ENCODE data around the gene P4HB.

GRCh38 chr17:81821603-81822311 is 38.6 kb downstream of the P4HB start:
- TF ChIP-seq POLR2A (IDR thresholded peaks at IDR 0.05) = peak; percentile 7
- peak; percentile 26 to 92 (median 86) for TF ChIP-seq CTCF (IDR thresholded peaks at IDR 0.05)
